ENCODE results near the gene IDH2. TPM values are rescaled to one million over a fixed set of nuclear protein-coding genes. Genes with fewer than 3 reads are reported as not detected.

Gene IDH2
- total and polyA plus RNA-seq, 2 of the 13 experiments (the other 11 are each of a cell fraction or from before 2014, with no cell fraction given): 121 to 145 TPM

GRCh38 chr15:90042356-90042755, 59.9 kb downstream of the IDH2 start:
- H2AFZ ChIP-seq (ENCODE audit: low read length): no peak overlapping the region
- H3K27ac ChIP-seq (ENCODE audit: extremely low read length, insufficient read depth, low read length): no peak overlapping the region
- H3K9ac ChIP-seq (ENCODE audit: insufficient read depth, low read depth, low read length): no peak overlapping the region
- H3K79me2 ChIP-seq (ENCODE audit: insufficient read depth, low read length): peaks cover 8% of the 10 kb centered on the region
- ChIA-PET CTCF (ENCODE audit: low intra/inter-chr PET ratio, low total read pairs) (no interaction called here), POLR2A (no interaction called here)
- ATAC-seq (no peak), FAIRE-seq (no peak), DNase-seq (ENCODE audit: low spot score) (no peak)
- 0 out of 2 replicates have a peak, but pooled peaks cover 3% of the 10 kb centered on the region for H4K20me1 ChIP-seq (ENCODE audit: insufficient read depth, low read length)
- BruUV-seq (replicated peaks): no TSS peak
- no peak overlapping the region for H3K4me2 ChIP-seq (ENCODE audit: low read depth, low read length)
- H3K4me1 ChIP-seq (ENCODE audit: insufficient read depth, low read length): peaks cover 31% of the 10 kb centered on the region
- no peak overlapping the region for H3K4me3 ChIP-seq (replicated peaks in 1 of 3; ENCODE audit: insufficient read depth in 1 of 3, low read depth in 2 of 3, low read length in 3 of 3)
- in situ Hi-C loops (cut with HindIII; ENCODE audit: extremely low pct_ligation_motif_present, low pct_unique_long_range_greater_than_20kb) (no loop called here), intact Hi-C loops (cut with micrococcal nuclease; ENCODE audit: unreplicated experiment) (no loop called here)
- no peaks in the 10 kb centered on the region for H3K9me3 ChIP-seq (ENCODE audit: low read length)
- no peaks in the 10 kb centered on the region for H3K27me3 ChIP-seq (ENCODE audit: control insufficient read depth in 1 of 2, insufficient read depth in 2 of 2, low read length in 2 of 2)
- WGBS (ENCODE audit: low lambda C conversion rate): 98% methylated on average over 12 of the region's 12 CpGs
- TF ChIP-seq NCOA5 (CRISPR knock-in tag; IDR thresholded peaks at IDR 0.05) (no peak), NR3C1 (CRISPR knock-in tag; IDR thresholded peaks at IDR 0.05) (no peak), ATM (IDR thresholded peaks at IDR 0.05; ENCODE audit: borderline replicate concordance) (no peak), EEA1 (CRISPR knock-in tag; IDR thresholded peaks at IDR 0.05; ENCODE audit: borderline replicate concordance) (no peak)
- H3K36me3 ChIP-seq (replicated peaks in 1 of 2; ENCODE audit: control insufficient read depth in 1 of 2, insufficient read depth in 2 of 2, low read length in 2 of 2): peaks cover 2 to 3% of the 10 kb centered on the region in 2 experiments; a peak in 1 of 5 replicates

DNA sequence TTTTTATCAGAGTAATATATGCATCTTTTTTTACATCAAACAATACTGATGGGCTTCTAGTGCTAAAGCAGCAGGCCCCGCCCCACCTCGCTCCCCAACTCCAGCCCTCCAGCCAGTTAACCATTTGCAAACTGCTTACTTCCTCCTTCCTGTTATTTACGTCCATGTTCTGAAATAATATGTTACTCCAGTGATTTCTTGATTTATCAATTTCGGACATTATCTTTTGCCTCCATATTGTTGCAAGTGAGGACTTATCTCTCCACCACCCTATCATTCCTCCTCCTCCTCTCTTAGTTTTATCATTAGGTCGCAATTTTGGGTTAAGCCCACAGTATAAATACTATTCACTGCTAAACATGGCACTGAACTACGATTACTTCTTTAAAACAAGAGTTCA, 61.6 kb downstream of the IDH2 start:
- H3K79me2 ChIP-seq (ENCODE audit: insufficient read depth, low read length): peaks cover 14% of the 10 kb centered on the region
- FAIRE-seq: no peak
- no peak for ATAC-seq
- H3K9ac ChIP-seq (ENCODE audit: insufficient read depth, low read depth, low read length): no peak overlapping the region
- BruUV-seq (replicated peaks): no TSS peak
- H4K20me1 ChIP-seq (ENCODE audit: insufficient read depth, low read length): no peaks in the 10 kb centered on the region
- H3K4me3 ChIP-seq (replicated peaks in 1 of 3; ENCODE audit: insufficient read depth in 1 of 3, low read depth in 2 of 3, low read length in 3 of 3): no peak overlapping the region
- H3K4me2 ChIP-seq (ENCODE audit: low read depth, low read length): no peak overlapping the region
- ChIA-PET CTCF (ENCODE audit: low intra/inter-chr PET ratio, low total read pairs) (no interaction called here), POLR2A (no interaction called here)
- DNase-seq (ENCODE audit: low spot score): no peak
- H3K27ac ChIP-seq (ENCODE audit: extremely low read length, insufficient read depth, low read length): no peak overlapping the region
- H3K27me3 ChIP-seq (ENCODE audit: control insufficient read depth in 1 of 2, insufficient read depth in 2 of 2, low read length in 2 of 2): no peaks in the 10 kb centered on the region
- peaks cover 48% of the 10 kb centered on the region for H3K4me1 ChIP-seq (ENCODE audit: insufficient read depth, low read length)
- H3K36me3 ChIP-seq (replicated peaks in 1 of 2; ENCODE audit: control insufficient read depth in 1 of 2, insufficient read depth in 2 of 2, low read length in 2 of 2): peaks cover 0 to 3% of the 10 kb centered on the region in 2 experiments; a peak in 2 of 5 replicates
- H3K9me3 ChIP-seq (ENCODE audit: low read length): no peaks in the 10 kb centered on the region
- H2AFZ ChIP-seq (ENCODE audit: low read length): no peak overlapping the region
- TF ChIP-seq ZNF556 (CRISPR knock-in tag; IDR thresholded peaks at IDR 0.05; ENCODE audit: borderline replicate concordance) (no peak), ZNF543 (CRISPR knock-in tag; IDR thresholded peaks at IDR 0.05) (no peak), ZKSCAN8 (CRISPR knock-in tag; IDR thresholded peaks at IDR 0.05; ENCODE audit: borderline replicate concordance) (no peak), DMAP1 (CRISPR knock-in tag; IDR thresholded peaks at IDR 0.05) (no peak), ZNF672 (CRISPR knock-in tag; IDR thresholded peaks at IDR 0.05) (no peak), GPBP1L1 (CRISPR knock-in tag; IDR thresholded peaks at IDR 0.05) (no peak), ZNF550 (CRISPR knock-in tag; IDR thresholded peaks at IDR 0.05; ENCODE audit: borderline replicate concordance) (no peak)
- TF ChIP-seq, protein P1, sequence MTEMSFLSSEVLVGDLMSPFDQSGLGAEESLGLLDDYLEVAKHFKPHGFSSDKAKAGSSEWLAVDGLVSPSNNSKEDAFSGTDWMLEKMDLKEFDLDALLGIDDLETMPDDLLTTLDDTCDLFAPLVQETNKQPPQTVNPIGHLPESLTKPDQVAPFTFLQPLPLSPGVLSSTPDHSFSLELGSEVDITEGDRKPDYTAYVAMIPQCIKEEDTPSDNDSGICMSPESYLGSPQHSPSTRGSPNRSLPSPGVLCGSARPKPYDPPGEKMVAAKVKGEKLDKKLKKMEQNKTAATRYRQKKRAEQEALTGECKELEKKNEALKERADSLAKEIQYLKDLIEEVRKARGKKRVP (CRISPR knock-in tag; IDR thresholded peaks at IDR 0.05): no peak
- intact Hi-C loops (cut with micrococcal nuclease; ENCODE audit: unreplicated experiment): no loop called here
- 96% methylated on average over 6 of the region's 6 CpGs for WGBS (ENCODE audit: low lambda C conversion rate)
- in situ Hi-C loops (cut with HindIII; ENCODE audit: extremely low pct_ligation_motif_present, low pct_unique_long_range_greater_than_20kb): no loop called here
